ENCODE results near the gene FRMPD4.
"Not testable (repeated sequence)": the region's sequence is repeated elsewhere in the genome, so short reads cannot be mapped to it uniquely, and the experiment has no call there.

Gene FRMPD4

GRCh38 chrX:12153317-12153716 is 15.0 kb downstream of the FRMPD4 start:
- in situ Hi-C loops (cut with HindIII; ENCODE audit: low pct_unique_long_range_greater_than_20kb, low sequenced_read_pairs), result no loop called here
- TF ChIP-seq JUND (IDR thresholded peaks at IDR 0.05; ENCODE audit: low read depth), result no peak
- DNase-seq (ENCODE audit: low read depth in 1 of 2, low spot score in 1 of 2), result no peak

- TF ChIP-seq JUND (IDR thresholded peaks at IDR 0.05; ENCODE audit: low read depth), result no peak
- in situ Hi-C loops (cut with HindIII; ENCODE audit: low pct_unique_long_range_greater_than_20kb, low sequenced_read_pairs), result no loop called here
- DNase-seq (ENCODE audit: low read depth in 1 of 2, low spot score in 1 of 2), result no peak
Observed at GRCh38 chrX:12153741-12154140, 15.5 kb downstream of the FRMPD4 start.

GRCh38 chrX:12159799-12160198 is 21.5 kb downstream of the FRMPD4 start:
- TF ChIP-seq JUND (IDR thresholded peaks at IDR 0.05; ENCODE audit: low read depth), result no peak
- in situ Hi-C loops (cut with HindIII; ENCODE audit: low pct_unique_long_range_greater_than_20kb, low sequenced_read_pairs), result no loop called here
- no peak for DNase-seq (ENCODE audit: low read depth in 1 of 2, low spot score in 1 of 2)

- TF ChIP-seq JUND (IDR thresholded peaks at IDR 0.05; ENCODE audit: low read depth), result no peak
- in situ Hi-C loops (cut with HindIII; ENCODE audit: low pct_unique_long_range_greater_than_20kb, low sequenced_read_pairs), result no loop called here
- DNase-seq (ENCODE audit: low read depth in 1 of 2, low spot score in 1 of 2), result no peak
Observed at GRCh38 chrX:12162420-12162819, 24.1 kb downstream of the FRMPD4 start.

- in situ Hi-C loops (cut with HindIII; ENCODE audit: low pct_unique_long_range_greater_than_20kb, low sequenced_read_pairs); DNase-seq (ENCODE audit: low read depth in 1 of 2, low spot score in 1 of 2): not testable (repeated sequence)
Observed at GRCh38 chrX:12164180-12164579, 25.9 kb downstream of the FRMPD4 start.

- no peak for DNase-seq (ENCODE audit: low read depth in 1 of 2, low spot score in 1 of 2)
- TF ChIP-seq JUND (IDR thresholded peaks at IDR 0.05; ENCODE audit: low read depth), result no peak
- in situ Hi-C loops (cut with HindIII; ENCODE audit: low pct_unique_long_range_greater_than_20kb, low sequenced_read_pairs), result no loop called here
Observed at GRCh38 chrX:12170755-12171154, 32.5 kb downstream of the FRMPD4 start.

- in situ Hi-C loops (cut with HindIII; ENCODE audit: low pct_unique_long_range_greater_than_20kb, low sequenced_read_pairs), result no loop called here
- no peak for DNase-seq (ENCODE audit: low read depth in 1 of 2, low spot score in 1 of 2)
- no peak for TF ChIP-seq JUND (IDR thresholded peaks at IDR 0.05; ENCODE audit: low read depth)
Observed at GRCh38 chrX:12174358-12174757, 36.1 kb downstream of the FRMPD4 start.

- in situ Hi-C loops (cut with HindIII; ENCODE audit: low pct_unique_long_range_greater_than_20kb, low sequenced_read_pairs), result no loop called here
Observed at GRCh38 chrX:12197030-12197429, 58.8 kb downstream of the FRMPD4 start.

GRCh38 chrX:12206413-12206812 is 68.1 kb downstream of the FRMPD4 start:
- in situ Hi-C loops (cut with HindIII; ENCODE audit: low pct_unique_long_range_greater_than_20kb, low sequenced_read_pairs), result no loop called here
- DNase-seq (ENCODE audit: low read depth in 1 of 2, low spot score in 1 of 2), result no peak
- TF ChIP-seq JUND (IDR thresholded peaks at IDR 0.05; ENCODE audit: low read depth), result no peak

More at GRCh38 chrX:12197030-12197429, 58.8 kb downstream of the FRMPD4 start:
- no peak for DNase-seq (ENCODE audit: low read depth in 1 of 2, low spot score in 1 of 2)
- no peak for TF ChIP-seq JUND (IDR thresholded peaks at IDR 0.05; ENCODE audit: low read depth)

GRCh38 chrX:12210196-12210815 is 72.0 kb downstream of the FRMPD4 start:
- in situ Hi-C loops (cut with HindIII; ENCODE audit: low pct_unique_long_range_greater_than_20kb, low sequenced_read_pairs), result no loop called here
- no peak for TF ChIP-seq JUND (IDR thresholded peaks at IDR 0.05; ENCODE audit: low read depth)
- no peak for DNase-seq (ENCODE audit: low read depth in 1 of 2, low spot score in 1 of 2)

GRCh38 chrX:12210971-12211370 is 72.7 kb downstream of the FRMPD4 start:
- no peak for TF ChIP-seq JUND (IDR thresholded peaks at IDR 0.05; ENCODE audit: low read depth)
- DNase-seq (ENCODE audit: low read depth in 1 of 2, low spot score in 1 of 2), result no peak
- in situ Hi-C loops (cut with HindIII; ENCODE audit: low pct_unique_long_range_greater_than_20kb, low sequenced_read_pairs), result no loop called here

GRCh38 chrX:12223650-12224049 is 85.4 kb downstream of the FRMPD4 start:
- in situ Hi-C loops (cut with HindIII; ENCODE audit: low pct_unique_long_range_greater_than_20kb, low sequenced_read_pairs), result no loop called here
- no peak for TF ChIP-seq JUND (IDR thresholded peaks at IDR 0.05; ENCODE audit: low read depth)
- no peak for DNase-seq (ENCODE audit: low read depth in 1 of 2, low spot score in 1 of 2)

GRCh38 chrX:12225107-12225506 is 86.8 kb downstream of the FRMPD4 start:
- no peak for DNase-seq (ENCODE audit: low read depth in 1 of 2, low spot score in 1 of 2)
- in situ Hi-C loops (cut with HindIII; ENCODE audit: low pct_unique_long_range_greater_than_20kb, low sequenced_read_pairs), result no loop called here
- no peak for TF ChIP-seq JUND (IDR thresholded peaks at IDR 0.05; ENCODE audit: low read depth)

GRCh38 chrX:12227412-12228041 is 89.3 kb downstream of the FRMPD4 start:
- TF ChIP-seq JUND (IDR thresholded peaks at IDR 0.05; ENCODE audit: low read depth), result no peak
- DNase-seq (ENCODE audit: low read depth in 1 of 2, low spot score in 1 of 2), result no peak
- in situ Hi-C loops (cut with HindIII; ENCODE audit: low pct_unique_long_range_greater_than_20kb, low sequenced_read_pairs), result no loop called here
